Lung (tissue), 12 donors: ENCODE results near the gene MYO3B. TPM values are rescaled to one million over a fixed set of nuclear protein-coding genes. Genes with fewer than 3 reads are reported as not detected.

Experiments used
- ATAC-seq: fragments of 200-7000 bp; cut with Tn5 transposase; one replicate; pipeline ENCODE4 v1.9.1; 2020; ENCODE audit warnings: moderate number of reproducible peaks; ENCODE audit not compliant: insufficient read depth, low FRiP score
- DNase-seq, 3 donors: peaks; one replicate each; pipeline ENCODE4 v3.0.0-alpha.2; 2013 to 2017
- H3K27ac ChIP-seq, 2 donors: one replicate each; pipeline ENCODE4 v1.5.1; 2013; ENCODE audit warnings: mild to moderate bottlenecking in 2 of 2, moderate library complexity in 2 of 2, control low read depth in 1 of 2, inconsistent platforms in 1 of 2, low read depth in 1 of 2, low read length in 1 of 2
- H3K27me3 ChIP-seq, 3 donors: one replicate each; pipeline ENCODE4 v1.5.1; 2013; ENCODE audit warnings: low read length in 2 of 3; ENCODE audit not compliant: control insufficient read depth in 3 of 3, insufficient read depth in 3 of 3
- H3K36me3 ChIP-seq, 4 donors: one replicate each; pipeline ENCODE4 v1.5.1; 2013; ENCODE audit warnings: low read length in 4 of 4, mild to moderate bottlenecking in 1 of 4, moderate library complexity in 1 of 4; ENCODE audit not compliant: control insufficient read depth in 4 of 4, insufficient read depth in 4 of 4
- H3K4me1 ChIP-seq, 5 donors: one replicate each; pipeline ENCODE4 v1.5.1; 2013; ENCODE audit warnings: low read length in 5 of 5, mild to moderate bottlenecking in 2 of 5, moderate library complexity in 1 of 5; ENCODE audit not compliant: control insufficient read depth in 5 of 5, insufficient read depth in 5 of 5
- H3K4me3 ChIP-seq: one replicate; pipeline ENCODE4 v1.5.1; 2013; ENCODE audit warnings: mild to moderate bottlenecking, control low read depth, moderate library complexity
- H3K9ac ChIP-seq, 2 donors: one replicate each; pipeline ENCODE4 v1.5.1; 2013; ENCODE audit warnings: low read length in 2 of 2, control low read depth in 1 of 2; ENCODE audit not compliant: insufficient read depth in 1 of 2
- H3K9me3 ChIP-seq, 4 donors: one replicate each; pipeline ENCODE4 v1.5.1; 2013; ENCODE audit warnings: low read length in 3 of 4, mild to moderate bottlenecking in 1 of 4, moderate library complexity in 1 of 4; ENCODE audit not compliant: control insufficient read depth in 4 of 4, insufficient read depth in 3 of 4
- WGBS, 2 donors: extraction: QIAGEN DNeasy Blood & Tissue Kit; methylation state at CpG; one replicate each; pipeline ENCODE4 v1.1.7; 2013; 5-methylcytosine and 5-hydroxymethylcytosine counted together
- polyA plus RNA-seq, 2 donors: library from polyadenylated mRNA; stranded (reverse); fragments of 200-250 nt; gene quantifications; one replicate each; pipeline ENCODE4 v1.2.1, GENCODE V29; 2013
- total RNA-seq, 2 donors: library from RNA; depleted of rRNA in 1 of 2; stranded (reverse); fragments of >200 nt in 1 of 2; gene quantifications; one replicate each; pipeline ENCODE4 v1.2.1, GENCODE V29; 2014 to 2021
- TF ChIP-seq, protein P1 (sequence below): IDR thresholded peaks from 2 replicates; pipeline ENCODE4 v1.5.1; 2012; ENCODE audit warnings: mild to moderate bottlenecking; ENCODE audit errors: control extremely low read depth, extremely low read depth
- donor health status: control.
- donor health status: control.
- donor health status: Bipolar disorder and iron deficiency.
- donor health status: healthy.
- donor health status: DM: yes; HTN: yes; CAD: no.

MYO3B gene
- total and polyA plus RNA-seq, 4 donors: 0.03 to 0.82 (median 0.05) TPM; not detected in 1

DNA sequence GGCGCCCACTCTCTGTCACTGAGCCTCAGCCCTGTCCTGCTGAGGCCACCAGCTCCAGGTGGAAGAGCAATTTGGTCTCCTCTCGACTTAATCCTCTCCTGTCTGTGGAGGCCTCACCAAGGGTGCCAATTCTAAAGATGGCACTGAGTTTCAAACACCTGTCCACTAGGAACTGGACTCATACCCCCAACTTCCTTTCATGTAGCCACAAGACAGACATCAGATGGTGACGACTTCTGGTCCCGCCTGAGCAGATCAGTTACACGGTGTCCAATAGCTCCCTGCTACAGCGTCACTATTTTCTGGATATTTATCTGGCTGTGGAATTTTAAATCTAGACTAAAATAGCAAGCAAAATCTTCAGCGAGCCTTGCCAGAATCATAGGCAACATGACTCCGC, 512.7 kb downstream of the MYO3B start:
- Histone ChIP-seq H3K9ac (no peak overlapping the region), H3K9me3 (no peaks in the 10 kb centered on the region), H3K4me3 (no peak overlapping the region), H3K36me3 (no peaks in the 10 kb centered on the region), H3K27ac (no peak overlapping the region), H3K27me3 (no peaks in the 10 kb centered on the region), H3K4me1 (peaks cover 0 to 8% (median 0%) of the 10 kb centered on the region in 5 donors)
- TF ChIP-seq, protein P1, sequence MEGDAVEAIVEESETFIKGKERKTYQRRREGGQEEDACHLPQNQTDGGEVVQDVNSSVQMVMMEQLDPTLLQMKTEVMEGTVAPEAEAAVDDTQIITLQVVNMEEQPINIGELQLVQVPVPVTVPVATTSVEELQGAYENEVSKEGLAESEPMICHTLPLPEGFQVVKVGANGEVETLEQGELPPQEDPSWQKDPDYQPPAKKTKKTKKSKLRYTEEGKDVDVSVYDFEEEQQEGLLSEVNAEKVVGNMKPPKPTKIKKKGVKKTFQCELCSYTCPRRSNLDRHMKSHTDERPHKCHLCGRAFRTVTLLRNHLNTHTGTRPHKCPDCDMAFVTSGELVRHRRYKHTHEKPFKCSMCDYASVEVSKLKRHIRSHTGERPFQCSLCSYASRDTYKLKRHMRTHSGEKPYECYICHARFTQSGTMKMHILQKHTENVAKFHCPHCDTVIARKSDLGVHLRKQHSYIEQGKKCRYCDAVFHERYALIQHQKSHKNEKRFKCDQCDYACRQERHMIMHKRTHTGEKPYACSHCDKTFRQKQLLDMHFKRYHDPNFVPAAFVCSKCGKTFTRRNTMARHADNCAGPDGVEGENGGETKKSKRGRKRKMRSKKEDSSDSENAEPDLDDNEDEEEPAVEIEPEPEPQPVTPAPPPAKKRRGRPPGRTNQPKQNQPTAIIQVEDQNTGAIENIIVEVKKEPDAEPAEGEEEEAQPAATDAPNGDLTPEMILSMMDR: no peak
- 80 to 81% methylated on average over 8 of the region's 8 CpGs for WGBS, 2 donors
- DNase-seq: no peak
- no peak for ATAC-seq

- H3K9ac ChIP-seq: no peak overlapping the region
- H3K36me3 ChIP-seq: no peaks in the 10 kb centered on the region
- peaks cover 0 to 8% (median 0%) of the 10 kb centered on the region in 5 donors for H3K4me1 ChIP-seq
- no peak overlapping the region for H3K27ac ChIP-seq
- ATAC-seq: no peak
- no peak overlapping the region for H3K4me3 ChIP-seq
- no peaks in the 10 kb centered on the region for H3K9me3 ChIP-seq
- 80 to 81% methylated on average over 11 of the region's 11 CpGs for WGBS, 2 donors
- no peaks in the 10 kb centered on the region for H3K27me3 ChIP-seq
- no peak for DNase-seq
- TF ChIP-seq, protein P1: no peak
These were observed 516.4 kb downstream of the MYO3B start for GRCh38 chr2:170694316-170694715.

- Histone ChIP-seq H3K27me3 (no peaks in the 10 kb centered on the region), H3K4me3 (no peak overlapping the region), H3K27ac (no peak overlapping the region), H3K36me3 (no peaks in the 10 kb centered on the region), H3K9ac (no peak overlapping the region), H3K9me3 (no peaks in the 10 kb centered on the region), H3K4me1 (peaks cover 0 to 8% (median 0%) of the 10 kb centered on the region in 5 donors)
- TF ChIP-seq, protein P1: no peak
- ATAC-seq (no peak), DNase-seq (no peak)
- 76 to 86% methylated on average over 6 of the region's 6 CpGs for WGBS, 2 donors
These were observed 517.8 kb downstream of the MYO3B start for GRCh38 chr2:170695521-170696410.
